GM12892 (cell line): ENCODE results near the gene PPP1R9A.

Experiments used
- POLR2A ChIP-seq: IDR thresholded peaks from 2 replicates; pipeline ENCODE4 v1.6.1; 2011; ENCODE audit warnings: low read depth, low read length, control low read depth
- POLR2AphosphoS5 ChIP-seq: IDR thresholded peaks from 2 replicates; pipeline ENCODE4 v1.6.1; 2011; ENCODE audit warnings: low read depth, low read length, control low read depth
- TAF1 ChIP-seq: IDR thresholded peaks from 2 replicates; pipeline ENCODE4 v1.6.1; 2011; ENCODE audit warnings: low read depth, mild to moderate bottlenecking, control low read depth, low read length, borderline replicate concordance

DNA sequence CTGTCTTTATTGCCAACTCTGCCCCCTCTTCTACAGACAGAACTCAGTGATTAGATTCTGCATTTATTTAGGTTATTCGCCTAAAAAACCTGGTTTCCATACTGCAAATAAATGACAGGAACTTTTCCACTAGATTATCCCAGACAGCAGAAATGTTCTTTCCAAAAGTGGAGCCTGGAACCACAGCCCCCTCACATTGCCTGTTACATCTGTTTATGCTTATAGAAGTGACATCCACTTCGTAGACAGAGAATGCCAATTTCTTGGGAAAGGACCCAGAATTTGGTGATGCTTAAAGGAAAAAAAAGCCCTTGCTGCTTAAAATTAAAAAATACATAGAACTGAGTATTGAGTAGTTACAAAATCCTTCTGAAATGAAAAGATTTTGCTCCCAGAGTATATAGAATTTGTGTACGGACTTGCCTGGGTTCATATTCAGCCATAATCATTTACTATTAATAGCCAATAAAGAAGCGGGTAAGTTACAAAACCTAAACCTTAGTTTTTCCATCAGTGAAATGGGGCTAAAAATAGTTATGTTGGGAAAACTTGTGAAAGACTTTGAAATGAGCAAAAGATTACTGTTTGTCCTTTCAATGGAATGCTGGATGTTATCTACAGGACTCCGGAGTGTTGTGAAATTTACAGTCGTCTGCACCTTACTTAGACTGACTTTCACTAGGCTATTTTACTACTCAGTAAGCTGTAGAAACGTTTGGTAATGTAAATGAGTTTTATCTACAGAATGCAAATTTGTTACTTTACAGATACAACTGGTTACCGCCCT is 1.1 kb upstream of the PPP1R9A start:
- TF ChIP-seq POLR2AphosphoS5 = no peak
- TF ChIP-seq POLR2A = no peak
- TF ChIP-seq TAF1 = no peak
